SH-SY5Y (cell line): ENCODE measurements around the gene PLCD1.

Experiments used
- GATA2 ChIP-seq: IDR thresholded peaks from 2 replicates; pipeline ENCODE4 v1.6.1; 2011; ENCODE audit warnings: mild to moderate bottlenecking, low read depth, low read length
- GATA3 ChIP-seq: IDR thresholded peaks from 2 replicates; pipeline ENCODE4 v1.6.1; 2011; ENCODE audit warnings: low read depth, mild to moderate bottlenecking, low read length, moderate library complexity

GRCh38 chr3:38040401-38040800 is 11.0 kb upstream of the PLCD1 start:
- TF ChIP-seq GATA3 (no peak), GATA2 (no peak)
